ENCODE data around the gene KCNAB1.

- no peak for TF ChIP-seq SIN3A (IDR thresholded peaks at IDR 0.05; ENCODE audit: borderline replicate concordance, insufficient read depth, low read length)
- TF ChIP-seq REST (IDR thresholded peaks at IDR 0.05; ENCODE audit: insufficient read depth in 1 of 2, low read depth in 2 of 2, low read length in 2 of 2) = no peak
- TF ChIP-seq POLR2AphosphoS5 (IDR thresholded peaks at IDR 0.05; ENCODE audit: low read depth, low read length) = no peak
- TF ChIP-seq FOXP2 (optimal IDR thresholded peaks at IDR 0.05; ENCODE audit: borderline replicate concordance, extremely low read depth, extremely low read length, insufficient read depth) = no peak
These were observed 173.2 kb downstream of the KCNAB1 start for GRCh38 chr3:156293566-156293965.

Measured in PFSK-1 (cell line).